HepG2 (cell line): ENCODE data around the gene SFT2D1. TPM values are rescaled to one million over a fixed set of nuclear protein-coding genes. Genes with fewer than 3 reads are reported as not detected.

ENCODE experiments used
- ARNT2 ChIP-seq: sonication (generic); formaldehyde crosslinking; IDR thresholded peaks from 2 replicates; pipeline ENCODE4 v1.8.0; 2022; ENCODE audit warnings: mild to moderate bottlenecking, low read depth, missing genetic modification reagents, moderate library complexity
- ARNTL ChIP-seq: sonication (generic); formaldehyde crosslinking; IDR thresholded peaks from 2 replicates; pipeline ENCODE4 v1.4.0; 2020; ENCODE audit warnings: mild to moderate bottlenecking, missing genetic modification reagents
- ATF7-NPFF ChIP-seq: sonication (generic); formaldehyde crosslinking; IDR thresholded peaks from 2 replicates; pipeline ENCODE4 v1.8.1; 2023; ENCODE audit warnings: mild to moderate bottlenecking, low read depth, missing genetic modification reagents, moderate library complexity
- EZH2 ChIP-seq: conservative IDR thresholded peaks from 2 replicates; pipeline ENCODE4 v1.6.1; 2012; ENCODE audit warnings: mild to moderate bottlenecking, low read depth, low read length, moderate library complexity
- FOXP1 ChIP-seq, 2 experiments: fragments of 450-650 bp in 1 of 2; IDR thresholded peaks; 2 replicates each; pipeline ENCODE4 v1.6.1; 2017 to 2018; ENCODE audit warnings: antibody characterized with exemption in 1 of 2
- GFI1 ChIP-seq: sonication (generic); formaldehyde crosslinking; IDR thresholded peaks from 2 replicates; pipeline ENCODE4 v1.5.0; 2020; ENCODE audit warnings: missing genetic modification reagents, mild to moderate bottlenecking, borderline replicate concordance
- NFKBIZ ChIP-seq: IDR thresholded peaks from 2 replicates; pipeline ENCODE4 v1.6.1; 2018; ENCODE audit warnings: missing genetic modification reagents, missing compliant biosample characterization
- SNRNP70 ChIP-seq: fragments of 200-400 bp; formaldehyde crosslinking; IDR thresholded peaks from 2 replicates; pipeline ENCODE4 v1.6.1; 2017; ENCODE audit warnings: mild to moderate bottlenecking, low read depth, low read length, moderate library complexity
- ZC3H4 ChIP-seq: sonication (generic); formaldehyde crosslinking; IDR thresholded peaks from 2 replicates; pipeline ENCODE4 v1.4.0; 2020; ENCODE audit warnings: missing genetic modification reagents, borderline replicate concordance
- ZNF317 ChIP-seq: sonication (generic); formaldehyde crosslinking; IDR thresholded peaks from 2 replicates; pipeline ENCODE4 v1.5.0; 2020; ENCODE audit warnings: mild to moderate bottlenecking, missing genetic modification reagents
- ZNF564 ChIP-seq: sonication (generic); formaldehyde crosslinking; IDR thresholded peaks from 2 replicates; pipeline ENCODE4 v1.8.1; 2023; ENCODE audit warnings: mild to moderate bottlenecking, missing genetic modification reagents
- ZNF577 ChIP-seq: sonication (generic); formaldehyde crosslinking; IDR thresholded peaks from 2 replicates; pipeline ENCODE4 v1.4.0; 2020; ENCODE audit warnings: mild to moderate bottlenecking, low read depth, missing genetic modification reagents, borderline replicate concordance
- ZNF644 ChIP-seq: IDR thresholded peaks from 2 replicates; pipeline ENCODE4 v1.6.1; 2016; ENCODE audit warnings: low read depth
- ZSCAN31 ChIP-seq: sonication (generic); formaldehyde crosslinking; IDR thresholded peaks from 2 replicates; pipeline ENCODE4 v1.5.0; 2020; ENCODE audit warnings: low read depth, mild to moderate bottlenecking, missing genetic modification reagents
- polyA plus RNA-seq, 8 experiments: library from polyadenylated mRNA; depleted of rRNA in 3 of 8; stranded (reverse) in 7 of 8; unstranded in 1 of 8; fragments of >200 nt; fragmentation: Illumina TruSeq in 4 of 8; extraction: Trizol in 4 of 8; gene quantifications; 2 replicates each; pipeline versions ENCODE4 v1.2.1 to v1.2.3, GENCODE V29; 2011 to 2016; ENCODE audit warnings: low read depth in 4 of 8, missing spikeins in 1 of 8, mixed read lengths in 1 of 8; ENCODE audit not compliant: insufficient read depth in 1 of 8
- total RNA-seq, 5 experiments: library from RNA; depleted of rRNA; stranded (reverse); fragments of >200 nt; fragmentation: Illumina TruSeq; extraction: Trizol; gene quantifications; 2 replicates each; pipeline ENCODE4 v1.2.3, GENCODE V29; 2016; ENCODE audit warnings: low read depth in 1 of 5
- TF ChIP-seq, protein P1 (sequence below): IDR thresholded peaks from 2 replicates; pipeline ENCODE4 v1.6.1; 2012; ENCODE audit warnings: low read length, improper control_type of control experiment
- TF ChIP-seq, protein P2 (sequence below): sonication (generic); formaldehyde crosslinking; IDR thresholded peaks from 2 replicates; pipeline ENCODE4 v1.8.0; 2022; ENCODE audit warnings: missing genetic modification reagents, mild to moderate bottlenecking, borderline replicate concordance
- TF ChIP-seq, protein P3 (sequence below): sonication (generic); formaldehyde crosslinking; conservative IDR thresholded peaks from 2 replicates; pipeline ENCODE4 v1.8.0; 2022; ENCODE audit warnings: mild to moderate bottlenecking, moderate library complexity, missing genetic modification reagents
- TF ChIP-seq, protein P4 (sequence below): sonication (generic); formaldehyde crosslinking; IDR thresholded peaks from 2 replicates; pipeline ENCODE4 v1.4.0; 2020; ENCODE audit warnings: missing genetic modification reagents

The SFT2D1 gene
- total and polyA plus RNA-seq, 2 of the 13 experiments (the other 11 are each of a cell fraction or from before 2014, with no cell fraction given): 115 to 147 TPM

DNA sequence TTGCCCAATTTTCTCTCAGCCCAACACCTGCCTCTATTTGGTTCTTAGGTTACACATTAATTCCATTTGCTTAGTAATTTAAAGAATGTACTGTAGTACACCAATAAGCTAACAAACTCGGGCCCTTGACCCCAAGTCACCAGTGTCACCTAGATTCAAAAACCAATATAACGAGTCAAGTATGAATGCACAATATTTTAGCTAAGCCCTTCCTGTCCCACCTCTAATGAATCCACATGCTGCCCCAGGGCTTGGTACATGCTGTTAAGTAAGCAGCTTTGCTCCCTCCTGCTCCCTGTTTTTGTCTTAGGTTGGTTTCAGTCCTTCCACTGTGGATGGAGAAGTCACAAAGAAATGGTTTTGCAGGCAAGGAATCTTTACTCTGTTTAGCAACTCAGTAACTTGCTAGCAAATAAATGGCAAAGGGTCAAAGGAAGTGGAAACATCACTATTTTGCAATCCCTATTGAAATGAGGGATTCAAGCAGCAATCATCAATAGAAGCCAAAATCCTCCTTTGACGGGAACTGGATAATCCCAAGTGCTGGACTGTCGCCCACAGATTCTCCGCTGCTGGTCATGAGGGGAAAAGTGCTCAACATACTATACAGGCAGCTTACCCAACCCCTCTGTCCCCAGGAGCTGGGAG lies 45.4 kb upstream of the SFT2D1 start (continued):
- TF ChIP-seq ARNTL (CRISPR knock-in tag) (peak; percentile 87), ZNF564 (CRISPR knock-in tag) (peak; percentile 71), ZSCAN31 (CRISPR knock-in tag) (no peak; the same call in 1 of the 2 replicates), ZC3H4 (CRISPR knock-in tag) (peak; percentile 65; the same call in 1 of the 2 replicates), ATF7-NPFF (CRISPR knock-in tag) (no peak; the same call in 1 of the 2 replicates), ZNF577 (CRISPR knock-in tag) (no peak), ZNF317 (no peak), FOXP1 (IDR thresholded peaks at IDR 0.05) (no peak), FOXP1 (CRISPR knock-in tag; IDR thresholded peaks at IDR 0.05) (peak; percentile 90), SNRNP70 (no peak), NFKBIZ (CRISPR knock-in tag) (peak; percentile 97), GFI1 (CRISPR knock-in tag) (peak; percentile 97), ZNF644 (CRISPR knock-in tag) (peak; percentile 36; the same call in 1 of the 2 replicates), ARNT2 (CRISPR knock-in tag) (peak; percentile 26; the same call in 1 of the 2 replicates), EZH2 (no peak)
- TF ChIP-seq, protein P1, sequence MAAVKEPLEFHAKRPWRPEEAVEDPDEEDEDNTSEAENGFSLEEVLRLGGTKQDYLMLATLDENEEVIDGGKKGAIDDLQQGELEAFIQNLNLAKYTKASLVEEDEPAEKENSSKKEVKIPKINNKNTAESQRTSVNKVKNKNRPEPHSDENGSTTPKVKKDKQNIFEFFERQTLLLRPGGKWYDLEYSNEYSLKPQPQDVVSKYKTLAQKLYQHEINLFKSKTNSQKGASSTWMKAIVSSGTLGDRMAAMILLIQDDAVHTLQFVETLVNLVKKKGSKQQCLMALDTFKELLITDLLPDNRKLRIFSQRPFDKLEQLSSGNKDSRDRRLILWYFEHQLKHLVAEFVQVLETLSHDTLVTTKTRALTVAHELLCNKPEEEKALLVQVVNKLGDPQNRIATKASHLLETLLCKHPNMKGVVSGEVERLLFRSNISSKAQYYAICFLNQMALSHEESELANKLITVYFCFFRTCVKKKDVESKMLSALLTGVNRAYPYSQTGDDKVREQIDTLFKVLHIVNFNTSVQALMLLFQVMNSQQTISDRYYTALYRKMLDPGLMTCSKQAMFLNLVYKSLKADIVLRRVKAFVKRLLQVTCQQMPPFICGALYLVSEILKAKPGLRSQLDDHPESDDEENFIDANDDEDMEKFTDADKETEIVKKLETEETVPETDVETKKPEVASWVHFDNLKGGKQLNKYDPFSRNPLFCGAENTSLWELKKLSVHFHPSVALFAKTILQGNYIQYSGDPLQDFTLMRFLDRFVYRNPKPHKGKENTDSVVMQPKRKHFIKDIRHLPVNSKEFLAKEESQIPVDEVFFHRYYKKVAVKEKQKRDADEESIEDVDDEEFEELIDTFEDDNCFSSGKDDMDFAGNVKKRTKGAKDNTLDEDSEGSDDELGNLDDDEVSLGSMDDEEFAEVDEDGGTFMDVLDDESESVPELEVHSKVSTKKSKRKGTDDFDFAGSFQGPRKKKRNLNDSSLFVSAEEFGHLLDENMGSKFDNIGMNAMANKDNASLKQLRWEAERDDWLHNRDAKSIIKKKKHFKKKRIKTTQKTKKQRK: no peak
- TF ChIP-seq, protein P2, sequence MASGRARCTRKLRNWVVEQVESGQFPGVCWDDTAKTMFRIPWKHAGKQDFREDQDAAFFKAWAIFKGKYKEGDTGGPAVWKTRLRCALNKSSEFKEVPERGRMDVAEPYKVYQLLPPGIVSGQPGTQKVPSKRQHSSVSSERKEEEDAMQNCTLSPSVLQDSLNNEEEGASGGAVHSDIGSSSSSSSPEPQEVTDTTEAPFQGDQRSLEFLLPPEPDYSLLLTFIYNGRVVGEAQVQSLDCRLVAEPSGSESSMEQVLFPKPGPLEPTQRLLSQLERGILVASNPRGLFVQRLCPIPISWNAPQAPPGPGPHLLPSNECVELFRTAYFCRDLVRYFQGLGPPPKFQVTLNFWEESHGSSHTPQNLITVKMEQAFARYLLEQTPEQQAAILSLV (CRISPR knock-in tag): no peak
- TF ChIP-seq, protein P3, sequence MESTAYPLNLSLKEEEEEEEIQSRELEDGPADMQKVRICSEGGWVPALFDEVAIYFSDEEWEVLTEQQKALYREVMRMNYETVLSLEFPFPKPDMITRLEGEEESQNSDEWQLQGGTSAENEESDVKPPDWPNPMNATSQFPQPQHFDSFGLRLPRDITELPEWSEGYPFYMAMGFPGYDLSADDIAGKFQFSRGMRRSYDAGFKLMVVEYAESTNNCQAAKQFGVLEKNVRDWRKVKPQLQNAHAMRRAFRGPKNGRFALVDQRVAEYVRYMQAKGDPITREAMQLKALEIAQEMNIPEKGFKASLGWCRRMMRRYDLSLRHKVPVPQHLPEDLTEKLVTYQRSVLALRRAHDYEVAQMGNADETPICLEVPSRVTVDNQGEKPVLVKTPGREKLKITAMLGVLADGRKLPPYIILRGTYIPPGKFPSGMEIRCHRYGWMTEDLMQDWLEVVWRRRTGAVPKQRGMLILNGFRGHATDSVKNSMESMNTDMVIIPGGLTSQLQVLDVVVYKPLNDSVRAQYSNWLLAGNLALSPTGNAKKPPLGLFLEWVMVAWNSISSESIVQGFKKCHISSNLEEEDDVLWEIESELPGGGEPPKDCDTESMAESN (CRISPR knock-in tag): peak; percentile 80
- TF ChIP-seq, protein P4, sequence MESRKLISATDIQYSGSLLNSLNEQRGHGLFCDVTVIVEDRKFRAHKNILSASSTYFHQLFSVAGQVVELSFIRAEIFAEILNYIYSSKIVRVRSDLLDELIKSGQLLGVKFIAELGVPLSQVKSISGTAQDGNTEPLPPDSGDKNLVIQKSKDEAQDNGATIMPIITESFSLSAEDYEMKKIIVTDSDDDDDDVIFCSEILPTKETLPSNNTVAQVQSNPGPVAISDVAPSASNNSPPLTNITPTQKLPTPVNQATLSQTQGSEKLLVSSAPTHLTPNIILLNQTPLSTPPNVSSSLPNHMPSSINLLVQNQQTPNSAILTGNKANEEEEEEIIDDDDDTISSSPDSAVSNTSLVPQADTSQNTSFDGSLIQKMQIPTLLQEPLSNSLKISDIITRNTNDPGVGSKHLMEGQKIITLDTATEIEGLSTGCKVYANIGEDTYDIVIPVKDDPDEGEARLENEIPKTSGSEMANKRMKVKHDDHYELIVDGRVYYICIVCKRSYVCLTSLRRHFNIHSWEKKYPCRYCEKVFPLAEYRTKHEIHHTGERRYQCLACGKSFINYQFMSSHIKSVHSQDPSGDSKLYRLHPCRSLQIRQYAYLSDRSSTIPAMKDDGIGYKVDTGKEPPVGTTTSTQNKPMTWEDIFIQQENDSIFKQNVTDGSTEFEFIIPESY (CRISPR knock-in tag): no peak; the same call in 1 of the 2 replicates
